KBM-7 (cell line): Measurements from ENCODE around the gene RIGI.
"Not testable (repeated sequence)": the region's sequence is repeated elsewhere in the genome, so short reads cannot be mapped to it uniquely, and the experiment has no call there.

Source experiments
- DNase-seq: peaks from one replicate; pipeline ENCODE4 v3.0.0-alpha.2; 2015
- in situ Hi-C: fragments of 300-500 bp; cut with MboI; formaldehyde crosslinking; loops from 2 replicates; pipeline ENCODE4 v1.14.3; 2020; ENCODE audit warnings: low sequenced_read_pairs, low pct_unique_long_range_greater_than_20kb, mixed read lengths

Gene RIGI

DNA sequence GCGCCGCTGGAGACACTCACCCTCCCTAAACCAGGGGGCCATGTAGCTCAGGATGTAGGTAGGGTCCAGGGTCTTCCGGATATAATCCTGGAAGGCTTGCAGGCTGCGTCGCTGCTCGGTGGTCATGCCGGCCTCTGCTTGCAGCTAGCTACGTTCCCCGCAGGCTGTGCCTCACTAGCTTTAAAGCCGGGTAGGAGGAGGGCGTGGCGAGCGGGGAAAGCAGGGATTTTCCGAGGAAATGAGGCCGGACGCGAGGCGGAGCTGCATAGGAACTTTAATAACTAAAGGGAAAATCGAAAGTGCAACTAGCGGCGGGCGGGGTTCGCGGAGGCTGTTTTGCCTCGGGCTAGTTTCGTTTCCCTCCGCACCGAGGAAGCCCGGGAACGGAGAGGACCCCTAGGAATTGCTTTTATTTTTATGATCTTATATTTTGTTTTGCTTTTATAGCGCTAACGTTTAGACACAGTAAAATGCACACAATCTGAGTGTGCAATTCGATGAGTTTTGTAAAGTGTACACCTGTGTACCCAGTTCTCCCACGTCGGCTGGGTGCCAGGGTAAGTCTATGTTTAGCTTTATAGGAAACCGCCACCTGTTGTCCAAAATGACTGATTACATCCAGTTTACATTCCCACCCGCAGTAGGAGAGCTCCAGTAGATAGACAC lies at the start of gene RIGI:
TSS of gene RIGI (minus strand) at position 156 of the 666 bp plus-strand sequence. CDS start at position 126, 30 bp downstream.
- DNase-seq = peak; percentile 87
- in situ Hi-C loops = no loop called here

DNA sequence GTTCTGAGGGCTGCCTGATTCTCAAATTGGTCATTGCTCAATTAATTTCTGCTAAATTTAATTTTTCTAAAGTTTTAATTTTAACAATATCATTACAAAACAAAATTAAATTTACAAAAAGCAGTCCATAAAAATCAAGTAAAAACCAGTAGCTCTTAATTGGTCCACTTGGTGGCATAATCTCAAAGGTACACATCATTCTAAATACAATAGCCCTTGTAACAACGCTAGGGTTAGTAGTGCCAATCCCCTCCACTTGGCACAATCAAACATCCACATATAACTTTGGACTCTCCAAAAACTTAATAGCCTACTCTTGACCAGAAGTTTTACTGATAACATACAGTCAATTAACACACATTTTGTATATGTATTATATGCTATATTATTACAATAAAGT lies 48.9 kb upstream of the RIGI start:
- no peak for DNase-seq
- in situ Hi-C loops = loop anchor here (10.0 to 25.0 kb wide), 2 partner anchors 190 to 387 kb away; partner anchors contain the start of gene ACO1

DNA sequence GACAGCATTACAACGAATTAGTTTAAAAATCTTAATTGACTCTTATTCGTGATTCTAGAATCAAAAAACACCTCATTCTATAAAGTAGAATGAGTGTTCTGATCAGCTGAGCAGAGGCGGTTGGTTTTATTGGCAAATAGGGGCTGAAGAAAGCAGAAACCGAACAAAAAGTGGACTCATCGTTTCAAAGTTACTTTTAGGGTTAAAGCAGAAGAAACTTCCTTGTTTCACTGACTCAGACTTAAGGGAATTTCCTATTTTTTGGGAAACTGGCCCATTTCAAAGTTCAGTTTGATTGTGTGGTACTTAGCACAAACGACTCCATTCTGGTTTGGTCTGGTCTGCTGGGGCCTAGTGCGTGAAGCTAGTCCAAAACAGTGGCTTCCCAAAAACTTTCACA lies 47.8 kb upstream of the RIGI start:
- no peak for DNase-seq
- in situ Hi-C loops = loop anchor here (10.0 kb wide), 1 partner anchor 189 kb away; the partner anchor contains the start of gene ACO1

DNA sequence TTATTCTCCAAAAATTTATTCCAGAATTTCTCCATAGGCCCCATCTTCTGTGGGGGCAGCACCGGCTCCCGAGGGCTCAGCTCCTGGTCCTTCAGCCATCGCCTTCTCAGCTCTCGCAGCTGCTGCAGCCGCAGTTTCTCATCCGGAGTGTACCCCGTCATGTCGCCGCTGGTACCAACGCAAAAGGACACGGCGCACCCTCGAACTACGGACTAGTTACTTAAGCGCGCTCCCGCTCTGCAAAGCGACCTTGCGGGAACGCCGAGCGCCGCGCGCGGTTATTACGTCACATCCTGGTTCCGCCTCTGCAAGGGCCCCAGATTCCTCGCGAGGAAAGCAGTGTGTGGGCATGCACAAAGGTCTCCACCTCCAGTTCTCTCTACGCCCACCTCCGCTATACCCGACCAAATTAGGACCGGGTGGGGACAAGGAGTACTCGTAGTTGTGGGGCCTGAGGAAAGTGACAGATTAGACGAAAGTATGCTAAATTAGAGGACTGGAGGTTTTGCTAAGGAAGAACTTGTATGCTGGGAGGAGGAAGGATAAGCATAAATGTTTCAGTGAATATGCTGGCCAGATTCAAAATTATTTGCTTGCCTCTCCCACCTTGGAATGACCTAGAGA lies 47.0 kb upstream of the RIGI start, which contains the start of gene NDUFB6:
TSS of gene NDUFB6 (minus strand) at position 260 of the 624 bp plus-strand sequence. CDS start at position 161, 99 bp downstream.
- in situ Hi-C loops = loop anchor here (10.0 kb wide), 1 partner anchor 188 kb away; the partner anchor contains the start of gene ACO1

DNA sequence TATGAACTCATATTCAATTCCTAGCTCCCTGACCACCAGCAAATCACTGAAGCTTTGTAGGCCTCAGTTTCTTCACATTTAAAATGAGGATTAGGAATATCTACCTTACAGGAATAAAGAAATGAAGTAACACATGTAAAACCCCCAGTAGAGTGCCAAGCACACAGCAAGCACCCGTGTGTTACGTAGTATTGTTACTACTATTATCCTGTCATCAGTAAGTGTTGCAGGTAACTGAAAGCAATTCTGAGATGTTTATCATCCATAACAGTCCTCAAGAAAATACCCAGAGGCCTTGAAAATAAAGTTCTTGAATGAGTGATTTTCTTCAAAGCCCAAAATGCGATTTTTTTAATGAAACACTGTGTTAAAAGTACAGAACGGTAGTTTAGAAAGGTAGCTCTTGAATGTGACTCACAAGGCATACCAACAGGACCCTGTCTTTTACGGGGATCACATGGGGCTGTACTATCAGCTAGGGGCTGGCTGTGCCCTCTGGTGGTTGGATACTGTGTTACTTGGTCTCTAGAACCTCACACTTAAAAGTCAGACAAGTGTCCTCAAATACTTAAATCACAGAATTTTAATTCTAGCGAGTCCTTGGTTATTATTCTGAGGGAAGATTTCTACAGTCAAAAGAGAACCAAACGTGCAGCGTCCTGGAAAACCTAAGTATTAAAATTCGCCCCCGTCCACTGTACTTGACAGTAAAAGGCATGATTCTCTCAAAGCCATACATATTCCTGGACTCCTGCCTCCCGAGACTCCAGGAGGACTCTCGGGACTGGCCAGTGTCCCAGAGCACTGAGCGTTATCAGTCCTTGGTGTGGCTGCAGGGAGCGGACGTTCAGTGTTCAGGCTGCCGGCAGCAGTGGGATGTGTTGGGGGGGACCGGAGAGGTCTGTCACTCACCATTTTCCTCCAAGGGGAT lies 46.2 kb upstream of the RIGI start:
- in situ Hi-C loops = loop anchor here (10.0 kb wide), 1 partner anchor 187 kb away; the partner anchor contains the start of gene ACO1
- peak; percentile 86 for DNase-seq

More for the DNA sequence above, 47.0 kb upstream of the RIGI start, which contains the start of gene NDUFB6:
- DNase-seq = peak; percentile 95

DNA sequence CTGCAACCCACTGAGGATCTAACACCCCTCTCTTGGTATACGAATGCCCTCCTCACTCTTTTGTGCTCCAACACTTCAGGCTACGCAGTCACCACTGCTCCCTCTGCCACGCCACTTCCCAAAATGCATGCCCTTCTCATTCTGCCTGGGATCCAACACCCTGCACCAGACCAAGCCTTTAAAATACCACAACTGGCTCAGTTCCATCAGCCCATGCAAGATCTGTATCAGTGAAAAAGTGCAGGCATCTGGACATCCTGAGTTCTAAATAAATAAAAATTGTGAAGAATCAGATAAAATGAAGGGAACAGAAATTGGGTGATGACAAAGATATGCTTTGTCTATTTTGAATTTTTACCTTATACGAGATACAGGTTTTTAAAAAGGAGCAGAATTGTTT lies 44.3 kb upstream of the RIGI start:
- in situ Hi-C loops = loop anchor here (10.0 kb wide), 1 partner anchor 185 kb away; the partner anchor contains the start of gene ACO1
- no peak for DNase-seq

DNA sequence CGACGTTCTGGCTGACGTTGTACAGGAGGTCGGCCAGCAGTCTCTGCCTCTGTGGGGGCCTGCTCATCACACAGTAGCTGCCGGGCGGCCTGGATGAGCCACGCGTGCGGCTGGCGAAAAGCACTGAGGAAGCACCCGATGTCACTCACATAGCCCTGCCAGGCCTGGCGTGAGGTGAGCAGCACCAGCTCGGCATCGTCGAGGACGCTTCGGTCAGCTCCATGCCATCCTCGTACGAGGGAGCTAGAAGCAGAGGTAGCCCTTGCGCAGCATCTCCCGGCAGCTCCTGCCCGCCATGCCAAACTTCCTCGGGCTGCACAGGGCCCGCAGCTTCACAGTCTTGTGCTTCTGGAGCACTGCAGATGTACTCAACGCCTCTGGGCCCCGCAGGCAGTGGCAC lies 40.8 kb upstream of the RIGI start:
- in situ Hi-C loops = no loop called here
- no peak for DNase-seq

DNA sequence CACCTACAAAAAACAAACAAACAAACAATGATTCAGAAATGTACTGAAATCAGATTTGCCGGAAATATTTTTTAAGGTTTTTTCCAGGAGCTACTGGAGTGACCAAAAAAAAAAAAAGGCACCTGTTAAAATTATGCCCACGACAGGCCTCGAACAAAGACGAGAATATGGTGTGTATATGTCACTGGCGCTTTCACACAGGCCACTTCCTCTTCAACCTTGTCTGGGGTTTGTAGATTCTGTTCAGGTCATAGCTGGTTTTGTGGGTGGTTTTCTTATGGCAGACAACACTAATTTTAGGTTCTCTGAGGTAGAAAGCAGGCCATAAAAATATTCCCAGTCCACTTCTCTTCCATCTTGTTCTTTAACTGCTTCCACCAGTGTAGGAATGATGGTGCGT lies 40.0 kb upstream of the RIGI start:
- DNase-seq = no peak
- in situ Hi-C loops = no loop called here

DNA sequence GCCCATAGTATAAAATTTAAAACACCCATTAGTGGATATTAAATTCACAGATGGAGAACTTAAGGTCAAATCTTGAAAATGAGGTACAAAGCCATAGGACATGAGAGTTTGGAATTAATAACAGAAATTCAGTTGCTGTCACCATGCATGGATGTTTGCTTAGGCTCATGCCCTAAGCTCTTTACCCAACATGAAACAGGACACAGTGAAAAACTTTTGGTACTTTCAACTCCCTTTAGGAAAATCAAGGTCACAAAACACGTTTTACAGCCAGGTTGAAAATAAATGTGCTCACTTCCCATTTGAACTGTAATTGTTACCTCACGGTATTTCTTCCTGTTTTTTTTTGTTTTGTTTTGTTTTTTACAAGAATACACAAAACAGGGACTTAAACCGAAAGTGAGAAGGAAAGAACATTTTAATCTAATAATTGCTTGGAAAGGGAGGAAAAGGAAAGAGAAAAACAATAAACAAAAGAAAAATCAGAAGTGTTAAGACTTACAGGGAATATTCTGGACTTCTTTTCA lies 32.5 kb upstream of the RIGI start:
- DNase-seq = no peak
- in situ Hi-C loops = no loop called here

DNA sequence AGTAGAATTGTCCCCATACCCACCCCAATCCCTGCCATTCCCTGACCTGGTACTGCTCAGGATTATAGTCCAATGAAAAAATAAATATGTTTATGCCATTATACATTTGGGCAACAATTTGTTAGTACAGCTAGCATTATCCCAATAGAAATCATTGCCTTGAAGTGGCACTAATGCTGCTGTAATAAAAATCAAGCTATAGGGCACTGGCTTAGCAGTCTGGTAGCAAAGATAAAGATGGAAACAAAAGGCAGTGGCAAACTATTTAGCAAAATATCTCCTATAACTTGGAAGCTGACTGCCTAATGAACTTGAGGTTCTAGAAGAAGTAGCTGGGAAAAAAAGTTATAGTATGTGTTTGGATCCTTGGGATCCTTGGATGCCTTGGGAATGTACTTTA lies 28.6 kb upstream of the RIGI start:
- in situ Hi-C loops = no loop called here

DNA sequence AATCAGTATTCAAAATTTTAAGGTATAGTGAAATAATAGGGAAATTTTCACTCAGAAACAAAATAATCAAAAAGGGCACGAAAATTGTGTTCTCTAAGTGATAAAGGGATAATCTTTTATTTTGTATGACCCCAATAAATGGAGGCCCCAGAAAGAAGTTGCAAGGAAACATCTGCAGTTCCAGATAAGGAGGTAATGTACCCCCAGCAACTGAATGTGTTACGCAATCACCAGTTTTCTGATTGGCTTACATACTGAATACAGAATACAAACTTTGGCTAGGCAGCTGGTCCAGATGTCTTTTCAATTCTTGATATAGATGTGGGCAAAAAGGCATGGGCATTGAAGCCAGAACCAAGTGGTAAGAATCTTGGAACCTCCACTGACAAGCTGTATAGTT lies 28.1 kb upstream of the RIGI start:
- in situ Hi-C loops = no loop called here
- DNase-seq = peak; percentile 62

More for the DNA sequence above, 28.6 kb upstream of the RIGI start:
- DNase-seq = no peak

DNA sequence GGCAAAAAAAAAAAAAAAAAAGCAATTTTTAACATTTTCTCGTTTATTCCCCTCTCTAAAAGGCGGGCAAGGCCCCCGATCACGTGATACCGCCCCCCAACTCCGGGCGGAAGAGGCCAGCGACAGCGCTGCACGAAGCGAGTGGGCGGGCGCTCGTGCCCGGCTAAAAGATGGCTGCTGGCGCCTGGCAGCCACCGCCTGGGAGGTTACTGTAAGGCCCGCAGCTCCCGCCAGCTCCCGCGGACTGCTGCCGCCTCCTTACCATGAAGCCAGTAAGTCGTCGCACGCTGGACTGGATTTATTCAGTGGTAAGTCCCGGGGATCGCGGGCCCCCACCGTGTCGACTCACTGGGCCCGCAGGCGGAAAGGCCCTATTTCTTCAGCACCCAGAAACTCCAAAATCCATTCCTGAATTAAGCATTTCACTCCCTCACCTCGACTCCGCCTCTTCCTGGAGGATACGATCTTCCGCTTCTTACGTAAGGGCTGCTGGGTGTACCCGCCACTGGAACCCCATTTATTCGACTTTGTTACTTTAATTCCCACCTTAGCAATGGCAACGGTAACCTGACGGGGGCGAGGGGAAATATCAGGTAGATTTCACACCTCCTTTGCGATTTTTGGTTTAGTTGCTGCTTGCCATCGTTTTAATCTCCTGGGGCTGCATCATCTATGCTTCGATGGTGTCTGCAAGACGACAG lies 26.3 kb upstream of the RIGI start, which contains the start of the genes SMIM27 and TOPORS:
TSS of gene SMIM27 (plus strand) at position 156 of the 701 bp plus-strand sequence. CDS start at position 264, 108 bp downstream.
TSS of gene TOPORS (minus strand) at position 415 of the 701 bp plus-strand sequence. CDS start at position 265, 150 bp downstream.
- in situ Hi-C loops = no loop called here

DNA sequence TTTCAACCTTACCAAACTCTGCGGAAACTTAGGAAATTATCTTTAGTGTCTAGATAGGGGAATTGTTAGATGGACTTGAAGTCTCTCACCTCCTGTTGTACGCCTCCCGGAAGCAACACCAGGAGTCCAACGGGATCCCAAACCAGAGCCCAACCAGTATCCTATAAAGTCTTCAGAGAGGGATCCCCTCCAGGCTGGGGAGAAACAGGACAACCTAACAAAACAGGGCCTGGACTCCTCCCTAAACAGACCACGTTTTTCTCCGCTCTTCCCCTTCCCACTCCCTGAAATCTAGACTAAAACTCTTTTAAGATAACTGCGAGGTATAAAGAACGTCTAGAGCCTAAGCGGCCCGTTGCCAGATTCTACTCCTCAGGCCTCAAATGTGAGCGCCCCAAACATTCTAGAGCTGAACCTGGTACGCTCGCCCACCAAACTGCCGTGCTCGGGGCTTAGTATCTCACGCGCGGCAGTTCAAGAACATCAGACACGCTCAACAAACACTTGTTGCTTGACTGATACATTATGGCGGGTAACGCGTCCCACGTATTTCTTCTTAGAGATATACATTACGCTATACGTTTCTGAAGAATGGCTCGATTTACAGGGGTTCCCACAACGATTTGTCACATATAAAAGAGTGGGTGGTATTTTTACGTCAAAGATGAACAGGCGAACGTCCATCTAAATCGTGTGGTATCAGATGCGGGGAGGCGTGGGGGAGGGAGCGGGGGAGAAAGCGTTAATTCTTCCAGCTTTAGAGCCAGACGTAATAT lies 25.5 kb upstream of the RIGI start:
- in situ Hi-C loops = no loop called here
- peak; percentile 58 for DNase-seq

More for the DNA sequence above, 26.3 kb upstream of the RIGI start, which contains the start of the genes SMIM27 and TOPORS:
- peak; percentile 95 for DNase-seq

DNA sequence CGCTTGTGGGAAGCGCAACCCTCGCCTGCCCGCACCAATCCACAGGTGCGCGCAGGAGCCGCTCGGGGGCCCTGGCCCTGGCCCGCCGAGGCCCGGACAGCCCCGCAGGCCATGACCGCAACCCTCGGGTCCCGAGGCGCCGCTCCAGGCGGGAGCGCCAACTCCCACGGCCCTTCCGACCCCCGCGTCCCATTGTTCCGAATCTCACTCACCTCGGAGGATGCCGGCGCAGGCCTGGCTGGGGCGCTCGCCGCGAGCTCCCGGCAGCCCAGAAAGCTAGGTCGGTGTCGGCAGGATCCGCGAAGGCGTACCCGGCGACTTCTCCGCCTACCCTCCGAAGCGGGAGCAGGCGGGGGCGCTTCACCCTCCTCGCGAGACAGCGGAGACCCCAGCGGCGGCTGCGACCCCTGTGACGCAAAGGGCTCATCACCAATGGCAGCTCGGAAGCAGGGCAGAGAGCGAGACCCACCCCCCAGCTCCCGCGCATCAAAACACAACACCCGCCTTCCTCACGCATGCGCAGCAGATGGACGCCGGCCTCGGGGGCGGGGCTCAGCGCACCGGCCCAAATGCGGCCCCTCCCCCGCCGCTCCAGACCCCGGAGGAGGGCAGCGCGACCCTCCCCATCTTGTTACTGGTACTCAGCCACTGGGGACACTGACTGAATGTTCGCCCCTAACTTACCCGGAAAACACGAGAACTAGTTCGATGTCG lies 24.7 kb upstream of the RIGI start:
- in situ Hi-C loops = no loop called here
- DNase-seq = peak; percentile 93

DNA sequence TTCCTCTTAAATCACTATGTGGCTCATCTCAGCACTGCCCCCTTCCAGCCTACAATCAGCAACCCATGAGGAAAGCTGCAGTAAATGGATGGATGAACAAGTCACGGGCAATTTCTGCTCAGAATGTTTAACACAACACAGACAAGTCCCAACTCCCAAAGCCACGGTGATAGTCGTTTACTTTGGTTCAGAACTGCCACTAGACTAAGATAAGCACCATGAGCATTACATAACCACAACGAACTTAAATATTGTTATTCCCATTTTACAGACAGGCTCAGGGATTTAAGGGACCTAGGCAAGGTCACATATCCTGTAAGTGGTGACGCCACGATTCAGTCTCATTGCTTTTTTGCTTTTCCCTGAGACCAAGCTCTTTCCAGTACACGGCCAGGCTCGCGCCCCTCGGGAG lies 24.2 kb upstream of the RIGI start:
- peak; percentile 19 for DNase-seq

DNA sequence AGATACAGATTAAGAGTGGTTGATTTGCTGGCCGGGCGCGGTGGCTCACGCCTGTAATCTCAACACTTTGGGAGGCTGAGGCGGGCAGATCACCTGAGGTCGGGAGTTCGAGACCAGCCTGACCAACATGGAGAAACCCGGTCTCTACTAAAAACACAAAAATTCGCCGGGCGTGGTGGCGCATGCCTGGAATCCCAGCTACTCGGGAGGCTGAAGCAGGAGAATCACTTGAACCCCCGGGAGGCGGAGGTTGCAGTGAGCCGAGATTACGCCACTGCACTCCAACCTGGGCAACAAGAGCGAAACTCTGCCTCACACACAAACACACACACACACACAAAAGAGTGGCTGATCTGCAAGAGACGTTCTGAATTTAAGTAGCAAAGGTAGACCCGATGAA lies 22.2 kb upstream of the RIGI start:
- DNase-seq, in situ Hi-C loops: not testable (repeated sequence)

More for the DNA sequence above, 24.2 kb upstream of the RIGI start:
- in situ Hi-C loops = no loop called here

DNA sequence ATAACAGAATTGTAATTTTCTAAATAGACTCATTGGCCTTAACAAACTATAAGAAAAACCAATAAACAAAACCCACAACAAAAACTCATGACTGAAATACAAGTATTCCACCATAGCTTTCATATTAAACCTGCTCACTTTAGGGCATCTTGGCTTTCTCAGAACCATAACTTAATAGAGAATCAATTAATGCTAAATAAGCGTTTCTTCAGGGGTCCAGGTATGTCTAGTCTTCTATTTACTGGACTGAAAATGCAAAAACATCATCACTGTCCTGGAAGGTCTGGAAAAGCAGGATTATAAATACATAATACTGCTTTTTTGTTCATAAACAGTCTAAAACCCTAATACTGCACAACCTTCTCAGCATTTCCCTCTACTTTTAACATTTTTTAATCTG lies 19.9 kb upstream of the RIGI start:
- no peak for DNase-seq
- in situ Hi-C loops = no loop called here
